HG03095 (cell line): ENCODE measurements around the gene TRPM2.

ENCODE experiments used
- ATAC-seq: cut with Tn5 transposase; IDR thresholded peaks from one replicate; pipeline ENCODE4 v1.9.1; 2021; ENCODE audit warnings: moderate library complexity; ENCODE audit not compliant: unreplicated experiment

The TRPM2 gene

GRCh38 chr21:44370786-44371410 is 17.5 kb downstream of the TRPM2 start:
- no peak for ATAC-seq

GRCh38 chr21:44371596-44371995 is 18.2 kb downstream of the TRPM2 start:
- no peak for ATAC-seq

DNA sequence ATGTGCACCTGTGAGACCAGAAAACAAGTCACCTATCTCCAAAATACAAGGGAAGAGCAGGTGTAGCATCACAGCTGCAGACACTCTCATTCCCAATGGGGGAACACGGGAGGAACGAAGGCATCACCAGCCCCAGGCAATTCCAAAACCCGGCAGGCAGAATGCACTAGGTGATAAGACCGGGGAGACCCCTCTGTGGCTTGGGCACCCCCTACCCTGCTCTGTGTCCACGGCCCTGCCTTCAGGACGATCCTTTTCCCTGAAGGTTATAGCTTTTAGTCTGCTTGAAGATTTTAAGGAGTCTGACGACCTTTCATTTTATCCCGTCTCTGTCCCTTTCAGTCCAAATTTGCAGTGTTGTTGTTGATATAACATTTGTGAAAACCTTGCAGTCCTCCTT is 19.2 kb downstream of the TRPM2 start:
- no peak for ATAC-seq

- no peak for ATAC-seq
These were observed 21.3 kb downstream of the TRPM2 start for GRCh38 chr21:44374601-44375280.

- ATAC-seq = no peak
These were observed 21.8 kb downstream of the TRPM2 start for GRCh38 chr21:44375281-44375651.

DNA sequence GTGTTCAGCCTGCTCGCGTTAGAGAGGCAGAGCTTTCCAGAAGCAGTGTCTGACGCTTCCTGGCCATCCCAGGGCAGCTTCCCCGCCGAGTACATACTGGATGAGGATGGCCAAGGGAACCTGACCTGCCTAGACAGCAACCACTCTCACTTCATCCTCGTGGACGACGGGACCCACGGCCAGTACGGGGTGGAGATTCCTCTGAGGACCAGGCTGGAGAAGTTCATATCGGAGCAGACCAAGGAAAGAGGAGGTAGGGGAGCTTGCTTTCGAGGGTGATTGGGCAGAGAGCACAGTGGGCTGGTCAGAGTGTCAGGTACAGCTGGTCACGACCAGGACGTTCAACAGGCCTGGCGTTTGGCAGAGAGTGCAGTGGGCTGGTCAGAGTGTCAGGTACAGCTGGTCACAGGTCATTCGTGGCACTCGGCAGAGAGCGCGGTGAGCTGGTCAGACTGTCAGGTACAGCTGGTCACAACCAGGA is 22.4 kb downstream of the TRPM2 start:
- no peak for ATAC-seq

DNA sequence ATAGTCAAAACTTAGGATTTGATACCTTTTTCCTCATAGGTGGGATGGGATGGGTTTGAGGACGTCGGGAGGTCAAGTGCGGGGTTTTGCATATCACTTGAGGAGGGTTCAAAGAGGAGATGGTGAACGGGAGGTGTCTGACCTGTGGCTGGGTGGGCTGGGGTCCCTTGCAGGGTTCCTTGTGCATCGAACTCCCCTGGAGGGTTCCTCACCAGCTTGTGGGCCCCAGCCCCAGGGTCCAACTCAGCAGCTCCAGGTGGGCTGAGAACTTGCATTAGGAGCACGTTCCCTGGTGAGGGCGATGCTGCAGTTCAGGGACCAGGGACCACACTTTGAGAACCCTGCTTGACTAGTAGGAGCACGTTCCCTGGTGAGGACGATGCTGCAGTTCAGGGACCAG is 23.2 kb downstream of the TRPM2 start:
- no peak for ATAC-seq

DNA sequence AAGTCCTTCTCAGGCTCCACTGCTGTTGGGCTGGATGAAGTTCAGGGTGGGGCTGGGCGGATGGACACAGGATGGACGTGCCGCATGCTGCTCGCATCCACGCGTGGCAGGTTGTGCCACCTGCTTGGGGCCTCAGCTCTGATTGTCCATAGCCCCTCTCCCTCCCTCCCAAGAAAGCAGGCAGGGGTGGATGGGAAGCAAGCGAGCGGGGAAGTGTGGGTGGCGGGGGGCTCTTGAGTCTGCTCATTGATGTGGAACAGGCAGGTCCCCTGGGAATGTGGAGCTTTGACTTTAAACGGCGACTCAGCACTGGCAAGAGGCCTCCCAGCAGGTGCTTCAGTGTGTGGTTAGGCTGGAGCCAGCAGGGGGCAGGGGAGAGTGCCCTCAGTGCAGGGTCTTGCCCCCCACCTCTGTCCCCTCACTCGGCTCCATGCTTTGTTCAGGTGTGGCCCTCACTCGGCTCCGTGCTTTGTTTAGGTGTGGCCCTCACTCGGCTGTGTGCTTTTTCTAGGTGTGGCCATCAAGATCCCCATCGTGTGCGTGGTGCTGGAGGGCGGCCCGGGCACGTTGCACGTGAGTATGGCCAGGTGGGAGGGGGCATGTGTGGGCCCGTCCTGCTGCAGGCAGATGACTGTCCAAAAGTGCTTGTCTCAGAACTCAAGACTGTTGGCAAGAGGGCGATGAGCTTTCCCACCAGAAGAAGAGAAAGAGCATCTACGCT is 23.9 kb downstream of the TRPM2 start:
- ATAC-seq = no peak

- no peak for ATAC-seq
These were observed 24.7 kb downstream of the TRPM2 start for GRCh38 chr21:44377922-44378645.

- no peak for ATAC-seq
These were observed 25.5 kb downstream of the TRPM2 start for GRCh38 chr21:44378646-44379514.

DNA sequence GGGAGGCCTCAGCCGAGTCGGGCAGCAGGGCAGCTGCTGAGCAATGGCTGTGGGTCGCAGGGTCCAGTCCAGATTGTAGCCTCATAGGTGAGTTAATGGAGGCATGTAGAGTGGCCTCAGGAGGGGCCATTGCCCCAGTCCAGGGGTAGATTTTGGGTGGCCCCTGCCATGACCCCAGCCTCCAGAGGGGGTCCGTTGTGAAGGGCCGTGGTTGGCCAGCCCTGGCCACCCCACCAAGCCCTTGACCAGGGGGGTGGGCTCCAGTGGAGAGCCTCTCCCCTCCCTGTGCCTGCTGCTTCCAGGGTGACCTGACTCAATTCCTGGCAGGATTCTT is 26.1 kb downstream of the TRPM2 start:
- ATAC-seq = no peak

DNA sequence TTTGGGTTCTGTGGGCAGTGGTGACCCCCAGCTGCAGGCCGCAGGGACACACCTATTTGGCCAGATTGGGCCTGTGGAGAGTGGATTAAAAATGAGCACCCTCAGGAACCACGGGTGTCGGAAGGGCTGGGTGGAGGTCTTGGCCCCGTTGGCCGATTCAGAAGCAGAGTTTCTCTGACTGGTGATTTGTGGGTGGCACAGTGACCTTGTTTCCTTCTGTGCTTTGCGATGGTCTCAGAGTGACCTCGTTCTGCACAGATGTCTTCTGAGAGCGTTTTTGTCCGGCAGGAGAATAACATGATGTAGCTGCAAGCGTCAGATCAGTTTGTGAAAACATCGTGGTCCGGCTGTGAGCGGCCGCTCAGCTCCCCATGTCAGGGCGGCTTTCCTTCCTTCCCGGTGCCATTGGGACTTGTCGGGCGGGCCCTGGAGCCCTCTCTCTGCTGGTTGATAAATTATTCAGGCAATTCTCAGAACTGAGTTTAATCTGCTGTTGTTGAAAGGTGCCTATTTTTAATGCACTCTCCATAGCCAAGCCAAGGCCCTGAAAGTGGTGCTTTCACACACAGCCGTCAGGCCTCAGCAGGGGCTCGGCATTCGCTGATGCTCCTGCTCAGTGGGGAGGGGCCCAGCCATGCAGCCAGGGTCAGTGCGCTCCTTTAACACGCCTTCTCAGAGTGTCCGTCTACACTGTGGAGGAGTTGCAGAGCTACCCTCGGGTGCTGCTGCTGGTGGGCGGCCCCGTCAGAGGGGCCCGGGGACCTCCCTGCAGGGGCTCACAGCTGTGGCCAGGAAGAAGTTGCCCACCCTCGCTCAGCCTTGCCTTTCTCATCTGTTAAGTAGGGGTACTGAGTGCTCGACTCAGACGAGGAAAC is 26.8 kb downstream of the TRPM2 start:
- no peak for ATAC-seq

DNA sequence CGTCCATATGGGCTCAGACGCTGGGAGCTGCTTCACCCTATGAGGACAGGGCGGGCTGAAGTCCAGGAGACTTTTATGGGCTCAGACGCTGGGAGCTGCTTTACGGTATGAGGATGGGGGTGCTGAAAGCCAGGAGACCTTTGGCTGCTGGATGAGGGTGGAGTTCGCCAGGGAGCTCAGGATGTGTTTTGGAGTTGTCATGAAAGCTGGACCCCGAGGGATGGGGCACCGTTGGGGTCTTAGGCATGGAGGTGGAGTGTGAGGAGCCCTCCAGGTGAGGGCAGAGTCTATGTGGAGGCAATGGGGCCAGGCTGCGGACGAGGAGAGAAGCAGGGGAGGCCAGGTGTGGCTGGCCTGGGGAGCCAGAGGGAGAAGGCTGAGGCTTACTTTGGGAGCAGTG is 27.5 kb downstream of the TRPM2 start:
- no peak for ATAC-seq

GRCh38 chr21:44381874-44382273 is 28.5 kb downstream of the TRPM2 start:
- no peak for ATAC-seq

DNA sequence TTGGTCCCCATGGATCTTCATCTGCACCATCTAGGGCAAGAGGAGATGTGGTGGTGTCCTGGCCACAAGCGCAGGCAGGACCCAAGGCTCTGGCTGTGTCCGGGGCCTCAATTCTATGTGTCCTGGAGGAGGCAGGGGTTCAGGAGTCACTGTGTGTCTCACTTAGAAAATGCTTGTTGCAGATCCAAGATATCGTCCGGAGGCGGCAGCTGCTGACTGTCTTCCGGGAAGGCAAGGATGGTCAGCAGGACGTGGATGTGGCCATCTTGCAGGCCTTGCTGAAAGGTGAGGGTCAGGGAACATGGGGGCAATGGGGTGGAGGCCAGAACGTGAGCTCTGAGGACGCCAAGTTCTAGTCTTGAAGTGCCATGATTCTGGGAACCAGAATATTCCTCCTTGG is 29.1 kb downstream of the TRPM2 start:
- ATAC-seq = no peak

DNA sequence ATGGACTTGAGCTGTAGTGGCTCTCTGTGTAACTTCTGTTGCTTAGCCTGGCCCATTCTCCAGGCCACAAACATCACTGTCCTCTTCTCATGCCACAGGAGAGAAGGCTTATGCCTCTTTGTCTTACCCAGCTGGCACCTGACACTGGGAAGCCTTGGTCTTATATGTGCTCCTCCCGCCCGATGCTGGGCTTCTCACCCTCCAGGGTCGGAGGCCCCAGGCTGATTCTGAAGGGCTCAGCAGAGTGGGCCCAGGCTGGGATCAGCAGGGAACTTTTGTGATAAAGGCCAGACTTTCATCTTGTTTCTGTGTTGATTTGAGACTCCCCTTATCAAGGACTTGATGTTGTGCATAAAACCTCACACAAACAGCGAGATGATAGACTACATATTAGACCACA is 29.8 kb downstream of the TRPM2 start:
- ATAC-seq = no peak

- no peak for ATAC-seq
These were observed 31.5 kb downstream of the TRPM2 start for GRCh38 chr21:44384968-44385367.

DNA sequence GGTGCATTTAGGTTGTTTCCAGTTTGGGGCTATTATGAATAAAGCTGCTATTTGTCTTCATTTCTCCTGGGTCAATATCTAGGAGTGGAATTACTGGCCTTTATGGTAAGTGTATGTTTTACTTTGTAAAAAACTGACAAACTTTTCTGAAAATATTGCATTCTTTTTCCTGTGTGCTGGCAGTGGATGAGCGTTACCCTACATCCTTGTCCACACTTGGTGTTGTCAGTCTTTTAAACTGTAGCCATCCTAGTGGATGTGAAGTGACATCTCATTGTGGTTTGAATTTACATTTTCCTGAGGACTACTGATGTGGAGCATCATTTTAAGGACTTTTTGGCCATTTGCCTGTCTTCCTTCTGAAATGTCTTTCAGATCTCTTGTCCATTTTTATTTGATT is 35.9 kb downstream of the TRPM2 start:
- no peak for ATAC-seq

- ATAC-seq = no peak
These were observed 37.5 kb downstream of the TRPM2 start for GRCh38 chr21:44390886-44391285.
